ENCODE data around the gene TLCD5.

DNA sequence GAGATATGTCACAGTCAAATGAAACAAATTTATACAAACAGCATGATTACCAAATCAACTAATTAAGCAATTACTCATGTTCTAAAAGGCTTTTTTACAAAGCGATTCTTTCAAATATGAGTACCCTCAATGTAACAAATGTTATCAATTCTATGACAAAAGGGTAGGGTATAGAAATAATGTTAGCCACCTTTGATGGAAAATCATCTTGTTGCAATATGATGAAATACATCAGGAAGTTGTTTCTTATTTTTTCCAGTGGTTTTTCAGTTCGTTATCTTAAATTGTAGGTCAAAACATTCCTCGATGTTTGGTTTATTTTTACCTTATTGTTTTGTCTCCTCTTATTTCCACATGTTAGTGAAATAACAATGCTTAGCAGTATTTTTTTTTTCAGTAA, 17.6 kb downstream of the TLCD5 start:
- TF ChIP-seq POLR2A (IDR thresholded peaks at IDR 0.05), result no peak
- TF ChIP-seq, protein P1, sequence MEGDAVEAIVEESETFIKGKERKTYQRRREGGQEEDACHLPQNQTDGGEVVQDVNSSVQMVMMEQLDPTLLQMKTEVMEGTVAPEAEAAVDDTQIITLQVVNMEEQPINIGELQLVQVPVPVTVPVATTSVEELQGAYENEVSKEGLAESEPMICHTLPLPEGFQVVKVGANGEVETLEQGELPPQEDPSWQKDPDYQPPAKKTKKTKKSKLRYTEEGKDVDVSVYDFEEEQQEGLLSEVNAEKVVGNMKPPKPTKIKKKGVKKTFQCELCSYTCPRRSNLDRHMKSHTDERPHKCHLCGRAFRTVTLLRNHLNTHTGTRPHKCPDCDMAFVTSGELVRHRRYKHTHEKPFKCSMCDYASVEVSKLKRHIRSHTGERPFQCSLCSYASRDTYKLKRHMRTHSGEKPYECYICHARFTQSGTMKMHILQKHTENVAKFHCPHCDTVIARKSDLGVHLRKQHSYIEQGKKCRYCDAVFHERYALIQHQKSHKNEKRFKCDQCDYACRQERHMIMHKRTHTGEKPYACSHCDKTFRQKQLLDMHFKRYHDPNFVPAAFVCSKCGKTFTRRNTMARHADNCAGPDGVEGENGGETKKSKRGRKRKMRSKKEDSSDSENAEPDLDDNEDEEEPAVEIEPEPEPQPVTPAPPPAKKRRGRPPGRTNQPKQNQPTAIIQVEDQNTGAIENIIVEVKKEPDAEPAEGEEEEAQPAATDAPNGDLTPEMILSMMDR (IDR thresholded peaks at IDR 0.05), result no peak
